ENCODE data around the gene AGFG1. TPM values are rescaled to one million over a fixed set of nuclear protein-coding genes. Genes with fewer than 3 reads are reported as not detected.

Gene AGFG1
- total RNA-seq, 1 experiment from 2014 or later: 72.5 TPM

DNA sequence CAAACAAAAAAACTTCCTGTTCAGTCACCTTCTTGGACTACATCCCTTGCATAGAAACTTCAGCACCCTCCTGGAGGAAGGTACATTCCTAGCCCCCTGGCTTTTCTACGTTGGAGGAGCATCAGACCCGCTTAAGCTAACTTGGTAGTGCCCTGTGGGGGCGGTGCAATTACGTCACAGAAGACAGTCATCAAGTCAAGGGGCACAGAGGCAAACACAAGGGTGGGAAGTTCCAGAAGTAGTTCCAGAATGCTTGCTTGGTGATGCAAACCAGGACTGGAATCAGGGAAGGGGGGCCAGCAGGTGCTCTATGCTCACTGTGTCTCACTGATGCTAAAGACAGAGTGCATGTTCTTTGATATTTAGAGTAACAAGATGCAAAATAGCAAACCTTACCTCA lies 15.2 kb upstream of the AGFG1 start:
- Histone ChIP-seq H4K20me1 (ENCODE audit: insufficient read depth) (no peaks in the 10 kb centered on the region), H3K9me3 (ENCODE audit: control insufficient read depth in 1 of 2, insufficient read depth in 1 of 2, low read depth in 1 of 2, low read length in 2 of 2) (no peaks in the 10 kb centered on the region), H3K4me2 (ENCODE audit: low read length) (no peak overlapping the region), H3K27me3 (ENCODE audit: insufficient read depth, low read length) (no peaks in the 10 kb centered on the region), H3K36me3 (ENCODE audit: control insufficient read depth in 1 of 2, insufficient read depth in 2 of 2, low read length in 2 of 2) (no peaks in the 10 kb centered on the region), H3K27ac (ENCODE audit: low read depth, low read length) (no peak overlapping the region), H3K4me1 (ENCODE audit: control insufficient read depth in 1 of 2, insufficient read depth in 2 of 2, low read length in 2 of 2) (no peaks in the 10 kb centered on the region; a peak in 1 of 4 replicates), H3K9me2 (ENCODE audit: insufficient read depth) (no peaks in the 10 kb centered on the region), H3K4me3 (replicated peaks in 1 of 2; ENCODE audit: low read depth in 1 of 2, low read length in 2 of 2) (no peak overlapping the region), H2AFZ (ENCODE audit: low read depth, low read length, poor library complexity, severe bottlenecking) (no peak overlapping the region), H3K79me2 (ENCODE audit: insufficient read depth, low read length) (no peaks in the 10 kb centered on the region), H3K9ac (ENCODE audit: low read length) (no peak overlapping the region)
- DNase-seq (ENCODE audit: low read depth, low spot score) (no peak), ATAC-seq (no peak)
- no TSS peak for BruUV-seq (replicated peaks)
- POLR2A ChIA-PET: no interaction called here
- TF ChIP-seq, protein P1, sequence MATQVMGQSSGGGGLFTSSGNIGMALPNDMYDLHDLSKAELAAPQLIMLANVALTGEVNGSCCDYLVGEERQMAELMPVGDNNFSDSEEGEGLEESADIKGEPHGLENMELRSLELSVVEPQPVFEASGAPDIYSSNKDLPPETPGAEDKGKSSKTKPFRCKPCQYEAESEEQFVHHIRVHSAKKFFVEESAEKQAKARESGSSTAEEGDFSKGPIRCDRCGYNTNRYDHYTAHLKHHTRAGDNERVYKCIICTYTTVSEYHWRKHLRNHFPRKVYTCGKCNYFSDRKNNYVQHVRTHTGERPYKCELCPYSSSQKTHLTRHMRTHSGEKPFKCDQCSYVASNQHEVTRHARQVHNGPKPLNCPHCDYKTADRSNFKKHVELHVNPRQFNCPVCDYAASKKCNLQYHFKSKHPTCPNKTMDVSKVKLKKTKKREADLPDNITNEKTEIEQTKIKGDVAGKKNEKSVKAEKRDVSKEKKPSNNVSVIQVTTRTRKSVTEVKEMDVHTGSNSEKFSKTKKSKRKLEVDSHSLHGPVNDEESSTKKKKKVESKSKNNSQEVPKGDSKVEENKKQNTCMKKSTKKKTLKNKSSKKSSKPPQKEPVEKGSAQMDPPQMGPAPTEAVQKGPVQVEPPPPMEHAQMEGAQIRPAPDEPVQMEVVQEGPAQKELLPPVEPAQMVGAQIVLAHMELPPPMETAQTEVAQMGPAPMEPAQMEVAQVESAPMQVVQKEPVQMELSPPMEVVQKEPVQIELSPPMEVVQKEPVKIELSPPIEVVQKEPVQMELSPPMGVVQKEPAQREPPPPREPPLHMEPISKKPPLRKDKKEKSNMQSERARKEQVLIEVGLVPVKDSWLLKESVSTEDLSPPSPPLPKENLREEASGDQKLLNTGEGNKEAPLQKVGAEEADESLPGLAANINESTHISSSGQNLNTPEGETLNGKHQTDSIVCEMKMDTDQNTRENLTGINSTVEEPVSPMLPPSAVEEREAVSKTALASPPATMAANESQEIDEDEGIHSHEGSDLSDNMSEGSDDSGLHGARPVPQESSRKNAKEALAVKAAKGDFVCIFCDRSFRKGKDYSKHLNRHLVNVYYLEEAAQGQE (IDR thresholded peaks at IDR 0.05; ENCODE audit: low read depth): no peak
- TF ChIP-seq FOSL1 (IDR thresholded peaks at IDR 0.05; ENCODE audit: low read depth) (no peak), JUND (IDR thresholded peaks at IDR 0.05) (no peak), SP1 (IDR thresholded peaks at IDR 0.05; ENCODE audit: low read depth) (no peak), YY1 (IDR thresholded peaks at IDR 0.05; ENCODE audit: extremely low read depth, insufficient replicate concordance, low read depth, low read length) (no peak), SRF (IDR thresholded peaks at IDR 0.05; ENCODE audit: low read depth) (no peak), RAD21 (IDR thresholded peaks at IDR 0.05; ENCODE audit: low read depth) (no peak), ZFX (IDR thresholded peaks at IDR 0.05) (no peak), EZH2 (IDR thresholded peaks at IDR 0.05) (no peak), CEBPB (IDR thresholded peaks at IDR 0.05; ENCODE audit: low read depth) (no peak)
- TF ChIP-seq, protein P2, sequence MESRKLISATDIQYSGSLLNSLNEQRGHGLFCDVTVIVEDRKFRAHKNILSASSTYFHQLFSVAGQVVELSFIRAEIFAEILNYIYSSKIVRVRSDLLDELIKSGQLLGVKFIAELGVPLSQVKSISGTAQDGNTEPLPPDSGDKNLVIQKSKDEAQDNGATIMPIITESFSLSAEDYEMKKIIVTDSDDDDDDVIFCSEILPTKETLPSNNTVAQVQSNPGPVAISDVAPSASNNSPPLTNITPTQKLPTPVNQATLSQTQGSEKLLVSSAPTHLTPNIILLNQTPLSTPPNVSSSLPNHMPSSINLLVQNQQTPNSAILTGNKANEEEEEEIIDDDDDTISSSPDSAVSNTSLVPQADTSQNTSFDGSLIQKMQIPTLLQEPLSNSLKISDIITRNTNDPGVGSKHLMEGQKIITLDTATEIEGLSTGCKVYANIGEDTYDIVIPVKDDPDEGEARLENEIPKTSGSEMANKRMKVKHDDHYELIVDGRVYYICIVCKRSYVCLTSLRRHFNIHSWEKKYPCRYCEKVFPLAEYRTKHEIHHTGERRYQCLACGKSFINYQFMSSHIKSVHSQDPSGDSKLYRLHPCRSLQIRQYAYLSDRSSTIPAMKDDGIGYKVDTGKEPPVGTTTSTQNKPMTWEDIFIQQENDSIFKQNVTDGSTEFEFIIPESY (IDR thresholded peaks at IDR 0.05; ENCODE audit: extremely low read depth, insufficient replicate concordance, low read length): no peak
- intact Hi-C loops (cut with micrococcal nuclease): no loop called here
- CTCF ChIA-PET: no interaction called here
- RAD21 ChIA-PET (ENCODE audit: low non-redundant PET in 1 of 2, low total read pairs in 2 of 2, uncharacterized antibody in 2 of 2, unreplicated experiment in 2 of 2): no interaction called here

All from HCT116 (cell line).